AG20443 (cell line): ENCODE measurements around the gene KIF1A.
"Not testable (repeated sequence)": the region's sequence is repeated elsewhere in the genome, so short reads cannot be mapped to it uniquely, and the experiment has no call there.

Source experiments
- DNase-seq: peaks from one replicate; pipeline ENCODE4 v3.0.0; 2012; ENCODE audit warnings: low spot score, mixed read lengths

Gene KIF1A

DNA sequence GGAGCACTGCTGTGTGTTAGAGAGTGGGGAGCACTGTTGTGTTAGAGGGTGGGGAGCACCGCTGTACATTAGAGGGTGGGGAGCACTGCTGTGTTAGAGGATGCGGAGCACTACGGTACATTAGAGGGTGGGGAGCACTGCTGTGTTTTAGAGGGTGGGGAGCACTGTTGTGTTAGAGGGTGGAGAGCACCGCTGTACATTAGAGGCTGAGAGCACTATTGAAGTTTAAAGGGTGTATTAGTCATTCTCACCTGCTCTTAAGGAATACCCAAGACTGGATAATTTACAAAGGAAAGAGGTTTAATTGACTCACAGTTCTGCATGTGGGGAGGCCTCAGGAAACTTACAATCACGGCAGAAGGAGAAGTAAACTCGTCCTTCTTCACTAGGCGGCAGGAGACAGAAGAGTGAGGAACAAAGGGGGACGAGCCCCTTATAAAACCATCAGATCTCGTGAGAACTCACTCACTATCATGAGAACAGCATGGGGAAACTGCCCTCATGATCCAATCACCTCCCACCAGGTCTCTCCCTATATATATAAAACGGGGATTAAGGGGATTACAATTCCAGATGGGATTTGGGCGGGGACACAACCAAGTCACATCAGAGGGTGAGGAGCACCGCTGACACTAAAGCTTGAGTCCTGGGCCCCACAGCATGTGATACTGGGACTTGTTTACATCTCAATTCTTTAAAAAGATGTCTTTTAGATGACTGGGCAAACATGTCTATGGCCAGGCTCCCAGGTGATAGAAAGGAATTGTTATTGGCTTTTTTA lies 29.1 kb upstream of the KIF1A start:
- no peak for DNase-seq

DNA sequence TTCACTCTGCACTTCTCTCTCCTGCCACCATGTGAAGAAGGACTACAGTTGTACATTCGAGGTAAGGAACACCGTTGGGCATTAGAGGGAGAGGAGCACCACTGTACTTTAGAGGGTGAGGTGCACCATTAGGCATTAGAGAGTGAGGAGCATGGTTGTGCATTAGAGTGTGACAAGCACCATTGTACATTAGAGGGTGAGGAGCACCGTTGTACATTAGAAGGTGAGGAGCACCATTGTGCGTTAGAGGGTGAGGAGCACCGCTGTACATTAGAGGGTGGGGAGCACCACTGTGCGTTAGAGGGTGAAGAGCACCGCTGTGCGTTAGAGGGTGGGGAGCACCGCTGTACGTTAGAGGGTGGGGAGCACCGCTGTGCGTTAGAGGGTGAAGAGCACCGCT lies 27.8 kb upstream of the KIF1A start:
- DNase-seq, result no peak

DNA sequence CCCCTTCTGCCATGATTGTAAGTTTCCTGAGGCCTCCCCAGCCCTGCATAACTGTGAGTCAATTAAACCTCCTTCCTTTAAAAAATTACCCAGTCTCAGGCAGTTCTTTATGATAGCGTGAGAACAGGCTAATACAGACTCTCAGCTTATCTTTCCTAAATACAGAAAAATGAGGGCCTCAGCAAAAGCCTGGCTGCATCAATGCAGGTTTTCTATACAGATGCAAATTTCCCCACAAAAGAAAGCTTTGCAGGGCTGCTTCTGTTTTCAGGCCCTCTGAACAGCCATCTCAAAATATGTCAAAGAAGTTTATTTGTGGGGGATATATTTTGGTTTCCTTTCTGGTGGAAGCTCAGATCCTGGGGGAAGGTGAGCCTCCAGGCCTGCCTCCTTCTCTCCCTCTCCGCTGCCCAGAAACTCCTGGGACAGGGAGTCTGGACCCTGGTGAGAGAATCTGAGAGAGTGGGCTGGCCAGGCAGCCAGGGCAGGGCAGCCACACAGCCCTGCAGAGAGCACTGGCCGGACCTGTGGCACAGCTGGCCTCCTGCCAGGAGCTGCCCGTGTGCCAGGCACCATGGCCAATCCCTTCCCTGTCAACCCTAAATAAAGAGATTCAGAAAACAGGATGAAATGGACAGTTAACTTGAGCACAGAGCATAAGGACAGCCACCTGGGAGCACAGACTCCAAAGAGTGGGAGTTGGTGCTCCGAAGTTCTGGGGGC lies 27.0 kb upstream of the KIF1A start:
- DNase-seq, result no peak

DNA sequence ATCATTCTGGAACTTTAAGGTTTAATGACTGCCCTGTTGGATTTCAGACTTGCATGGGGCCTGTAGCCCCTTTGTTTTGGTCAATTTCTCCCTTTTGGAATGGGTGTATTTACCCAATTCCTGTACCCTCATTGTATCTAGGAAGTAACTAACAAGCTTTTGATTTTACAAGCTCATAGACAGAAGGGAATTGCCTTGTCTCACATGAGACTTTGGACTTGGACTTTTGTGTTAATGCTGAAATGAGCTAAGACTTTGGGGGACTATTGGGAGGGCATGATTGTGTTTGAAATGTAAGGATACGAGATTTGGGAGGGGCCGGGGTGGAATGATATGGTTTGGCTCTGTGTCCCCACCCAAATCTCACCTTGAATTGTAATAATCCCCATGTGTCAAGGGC lies 26.3 kb upstream of the KIF1A start:
- DNase-seq, result not testable (repeated sequence)

DNA sequence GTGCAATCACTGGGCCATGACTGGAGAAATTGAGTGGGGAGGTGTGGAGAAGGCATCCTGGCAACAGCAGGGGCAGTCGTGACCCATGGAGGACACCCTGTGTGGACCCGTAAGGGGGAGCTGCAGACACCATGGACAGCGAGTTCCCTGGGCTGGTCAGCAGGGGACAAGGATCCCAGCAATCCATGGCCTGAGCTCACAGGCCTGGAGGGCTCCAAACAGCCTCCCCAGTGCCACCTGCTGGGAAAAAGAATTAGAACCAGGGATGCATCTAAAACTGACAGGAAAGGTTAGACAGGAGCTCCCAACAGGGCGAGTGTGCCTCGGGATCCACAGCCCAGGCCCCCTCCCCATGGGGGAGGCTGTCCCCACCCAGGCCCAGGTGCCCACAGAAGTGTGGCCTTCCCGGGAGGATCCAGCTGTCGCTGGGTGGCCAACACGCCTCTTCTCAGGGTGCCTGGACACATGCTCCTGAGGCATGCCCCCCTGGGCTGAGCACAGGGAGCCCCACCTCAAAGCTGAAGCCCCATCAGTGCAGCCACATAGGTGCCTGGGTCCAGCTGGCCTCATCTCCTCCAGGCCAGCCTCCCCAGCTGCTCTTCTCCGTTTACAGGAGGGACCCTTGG lies 20.5 kb upstream of the KIF1A start:
- DNase-seq, result peak; percentile 92

DNA sequence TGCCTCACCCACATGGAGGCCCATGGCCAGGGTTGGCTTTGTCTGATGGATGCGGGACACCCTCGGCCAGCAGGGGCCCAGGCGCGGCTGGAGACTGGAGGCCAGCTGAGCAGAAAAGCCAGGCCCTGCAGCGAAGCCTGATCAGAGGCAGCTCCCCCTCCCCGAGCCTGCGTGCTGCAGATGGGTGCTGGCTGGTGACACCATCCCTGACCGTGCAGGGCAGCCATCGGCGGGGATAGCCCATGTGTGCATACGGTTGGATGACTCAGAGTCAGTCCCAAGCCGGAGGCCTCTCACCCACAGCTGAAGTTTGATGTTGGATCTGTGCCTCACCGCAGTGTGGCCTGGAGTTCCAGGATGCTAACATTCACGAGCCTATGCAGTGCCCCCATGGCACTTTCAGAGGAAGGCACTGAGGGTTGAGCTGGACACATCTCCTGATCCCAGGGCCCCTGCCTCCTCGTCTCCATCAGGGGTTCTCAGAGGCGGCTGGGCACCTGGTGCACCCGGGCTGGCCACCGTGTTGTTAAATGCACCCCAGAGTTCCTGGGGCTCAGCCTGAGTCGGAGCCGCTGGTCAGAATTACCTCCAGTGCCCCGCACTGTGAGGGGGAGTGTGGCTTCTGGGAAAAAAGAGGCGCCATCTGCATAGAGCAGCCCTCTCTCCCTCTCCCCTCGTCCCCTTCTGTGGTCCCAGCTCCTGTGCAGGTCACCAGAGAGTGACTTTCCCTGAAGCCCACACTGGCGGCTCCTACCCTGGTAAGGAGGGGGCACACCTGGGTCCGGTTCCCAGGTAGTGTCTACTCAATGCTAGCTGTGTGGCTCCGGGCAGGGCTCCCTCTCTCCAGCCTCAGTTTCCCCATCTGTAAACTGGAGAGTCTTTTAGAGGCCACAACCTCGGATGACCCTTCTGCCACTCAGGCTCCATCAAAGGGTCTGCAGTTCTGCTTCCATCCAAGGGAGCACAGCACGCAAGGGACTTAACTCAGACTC lies 19.4 kb upstream of the KIF1A start:
- DNase-seq, result no peak

DNA sequence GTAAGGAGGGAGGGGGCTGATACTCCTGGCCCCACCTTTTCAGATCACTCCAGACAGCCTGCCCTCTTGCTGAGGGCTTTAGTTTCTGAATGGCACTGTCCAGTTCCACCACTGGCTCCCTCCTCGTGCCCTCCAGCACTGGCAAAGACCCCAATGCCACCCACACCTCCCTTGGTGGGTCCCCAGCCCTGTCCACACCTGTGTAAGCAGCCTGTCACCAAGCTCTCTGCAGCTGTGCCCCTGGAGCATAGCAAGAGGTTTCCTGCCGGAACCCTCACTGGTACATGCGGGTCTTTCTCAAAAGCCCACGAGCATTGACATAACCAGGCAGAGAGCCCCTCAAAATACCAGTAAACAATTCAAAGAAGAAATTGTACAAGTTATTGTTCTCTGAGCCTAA lies 17.6 kb upstream of the KIF1A start:
- DNase-seq, result no peak

DNA sequence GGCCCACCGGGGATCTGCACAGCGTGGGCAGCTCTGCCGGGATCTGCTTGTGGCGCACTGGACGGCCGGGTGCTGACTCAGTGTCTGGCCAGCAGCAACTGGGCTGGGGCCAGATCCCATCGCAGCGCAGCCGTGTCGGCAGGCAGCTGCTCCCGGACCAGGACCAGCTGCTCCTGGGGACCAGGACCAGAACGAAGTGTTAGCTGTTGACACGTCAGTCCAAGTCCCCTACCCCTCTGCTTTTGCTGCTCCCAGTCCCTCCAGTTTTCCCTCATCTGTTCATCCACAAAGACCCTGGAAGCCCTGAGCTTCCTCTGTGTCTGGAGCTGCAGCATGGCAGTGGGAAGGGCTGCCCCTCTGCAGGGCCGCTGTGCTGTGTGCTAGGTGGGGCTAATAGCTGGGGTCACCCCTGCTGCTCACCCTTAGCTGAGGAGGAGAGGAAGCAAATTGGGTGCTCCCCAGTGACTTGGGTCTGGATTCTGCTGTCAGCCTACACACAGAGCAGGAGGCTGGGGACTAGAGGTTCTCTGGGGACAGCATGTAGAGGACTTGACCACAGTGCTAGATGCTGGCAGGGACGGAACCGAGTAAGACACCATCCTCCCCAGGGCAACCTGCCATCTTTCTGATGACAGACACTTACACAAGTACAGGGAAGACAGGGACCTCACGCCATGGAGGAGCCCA lies 16.9 kb upstream of the KIF1A start:
- DNase-seq, result peak; percentile 93

DNA sequence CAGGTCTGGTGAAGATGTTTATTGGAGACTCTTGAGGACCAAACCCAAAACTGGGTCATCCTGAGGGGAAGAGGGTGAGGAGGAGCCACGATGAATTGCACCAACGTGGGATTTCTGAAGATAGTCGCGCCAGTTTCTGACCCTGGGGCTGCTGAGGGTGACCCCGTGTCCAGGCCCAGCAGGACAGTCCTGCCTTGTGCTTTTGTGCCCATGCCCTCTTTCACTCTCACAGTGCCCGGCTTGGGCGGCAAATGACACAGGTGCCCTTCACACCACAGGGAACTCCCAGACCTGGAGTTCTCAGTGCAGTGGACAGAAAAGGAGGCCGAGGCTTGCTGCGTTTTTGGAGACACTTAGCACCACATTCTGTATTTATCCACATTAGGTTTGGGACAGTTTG lies 15.5 kb upstream of the KIF1A start:
- DNase-seq, result no peak

DNA sequence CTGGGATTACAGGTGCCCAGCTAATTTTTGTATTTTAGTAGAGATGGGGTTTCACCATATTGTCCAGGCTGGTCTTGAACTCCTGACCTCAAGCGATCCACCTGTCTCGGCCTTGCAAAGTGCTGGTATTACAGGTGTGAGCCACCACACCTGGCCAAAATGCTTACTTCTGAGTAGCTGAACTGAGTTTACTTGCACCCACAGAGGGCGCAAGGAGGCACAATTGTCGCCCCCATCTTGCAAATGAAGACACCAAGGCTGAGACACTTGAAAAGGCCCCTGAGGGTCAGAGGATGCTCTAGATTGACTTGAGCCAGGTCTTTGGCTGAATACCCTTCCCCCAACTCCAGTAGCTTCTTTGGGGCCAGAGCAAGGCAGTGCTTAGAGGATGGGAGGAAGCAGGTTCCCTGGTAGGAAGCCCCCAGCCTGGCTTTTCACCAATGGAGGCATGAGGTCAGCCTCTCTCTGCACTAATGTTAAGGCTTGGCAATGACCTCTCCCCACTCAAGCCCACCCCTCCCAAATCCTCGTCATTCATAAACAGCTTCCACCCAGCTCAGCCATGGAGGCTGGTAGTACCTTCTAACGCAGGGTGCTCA lies 14.5 kb upstream of the KIF1A start:
- no peak for DNase-seq

DNA sequence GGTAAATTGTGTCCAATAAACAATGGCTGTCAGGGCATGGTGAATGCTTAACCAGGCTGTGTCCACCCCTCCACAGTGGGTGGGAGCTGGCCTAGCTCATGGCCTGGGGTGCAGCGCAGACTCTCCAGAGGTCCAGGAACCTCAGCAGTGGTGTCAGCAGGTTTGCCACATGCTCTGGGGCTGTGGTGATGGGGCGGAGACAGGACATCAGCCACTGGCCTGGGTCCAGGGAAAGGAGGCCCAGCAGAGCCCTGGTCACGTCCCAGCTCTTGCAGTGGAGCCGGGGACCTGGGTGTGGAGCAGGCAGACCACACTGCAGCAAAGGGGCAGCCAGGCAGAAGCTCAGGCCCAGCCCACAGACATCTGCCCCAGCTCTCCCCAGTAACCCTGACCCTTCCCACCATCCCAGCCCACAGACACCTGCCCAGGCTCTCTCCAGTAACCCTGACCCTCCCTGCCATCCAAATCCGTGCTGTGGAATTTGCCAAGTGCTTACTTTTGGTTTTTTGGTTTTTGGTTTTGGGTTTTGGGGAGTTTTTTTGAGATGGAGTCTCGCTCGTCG lies 13.8 kb upstream of the KIF1A start:
- DNase-seq, result no peak

DNA sequence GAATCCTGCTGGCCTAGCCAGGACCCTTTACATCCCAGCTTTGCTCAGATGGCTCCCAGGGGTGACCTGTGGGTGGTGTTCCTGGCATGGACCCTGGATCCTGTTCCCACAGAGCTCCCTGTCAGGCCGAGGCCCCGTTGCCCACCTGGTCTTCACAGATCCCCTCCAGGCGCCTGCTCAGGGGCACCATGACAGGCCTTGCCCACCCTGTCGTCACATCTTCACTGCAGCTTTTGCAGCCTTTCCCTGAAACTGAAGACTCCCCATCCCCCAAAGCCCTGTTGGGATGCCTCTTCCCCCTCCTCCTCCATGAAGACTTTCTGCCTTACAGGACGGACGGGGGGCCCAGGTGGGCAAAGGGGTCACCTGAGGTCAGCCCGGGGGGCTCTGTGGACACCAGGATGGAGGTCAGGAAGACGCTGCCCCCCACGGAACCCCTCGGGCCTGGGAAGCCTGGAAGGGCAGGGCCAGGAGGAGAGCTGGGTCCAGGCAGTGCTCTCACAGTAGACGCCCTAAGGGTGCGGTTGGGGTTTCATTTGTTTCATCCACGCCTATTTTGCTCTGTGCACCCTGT lies 13.0 kb upstream of the KIF1A start:
- no peak for DNase-seq

DNA sequence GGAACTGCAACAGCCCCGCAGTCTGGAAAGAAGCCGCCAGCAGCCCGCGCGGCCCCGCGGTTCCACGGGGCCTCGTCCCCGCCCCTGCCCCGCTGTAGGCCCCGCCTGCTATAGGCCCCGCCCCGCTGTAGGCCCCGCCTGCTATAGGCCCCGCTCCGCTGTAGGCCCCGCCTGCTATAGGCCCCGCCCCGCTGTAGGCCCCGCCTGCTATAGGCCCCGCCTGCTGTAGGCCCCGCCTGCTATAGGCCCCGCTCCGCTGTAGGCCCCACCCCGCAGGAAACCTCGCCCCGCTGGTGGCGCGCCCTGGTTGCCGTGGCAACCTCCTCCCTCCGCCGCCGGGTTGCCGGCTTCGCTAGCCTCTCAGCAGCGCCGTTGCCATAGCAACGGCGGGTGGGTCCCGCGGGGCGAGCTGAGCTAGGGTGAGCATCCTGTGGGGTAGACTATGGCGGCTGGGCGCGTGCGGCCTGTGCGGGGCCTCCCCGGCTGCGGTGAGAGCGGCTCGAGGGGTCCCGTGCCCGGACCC lies 12.2 kb upstream of the KIF1A start:
- peak; percentile 91 for DNase-seq

DNA sequence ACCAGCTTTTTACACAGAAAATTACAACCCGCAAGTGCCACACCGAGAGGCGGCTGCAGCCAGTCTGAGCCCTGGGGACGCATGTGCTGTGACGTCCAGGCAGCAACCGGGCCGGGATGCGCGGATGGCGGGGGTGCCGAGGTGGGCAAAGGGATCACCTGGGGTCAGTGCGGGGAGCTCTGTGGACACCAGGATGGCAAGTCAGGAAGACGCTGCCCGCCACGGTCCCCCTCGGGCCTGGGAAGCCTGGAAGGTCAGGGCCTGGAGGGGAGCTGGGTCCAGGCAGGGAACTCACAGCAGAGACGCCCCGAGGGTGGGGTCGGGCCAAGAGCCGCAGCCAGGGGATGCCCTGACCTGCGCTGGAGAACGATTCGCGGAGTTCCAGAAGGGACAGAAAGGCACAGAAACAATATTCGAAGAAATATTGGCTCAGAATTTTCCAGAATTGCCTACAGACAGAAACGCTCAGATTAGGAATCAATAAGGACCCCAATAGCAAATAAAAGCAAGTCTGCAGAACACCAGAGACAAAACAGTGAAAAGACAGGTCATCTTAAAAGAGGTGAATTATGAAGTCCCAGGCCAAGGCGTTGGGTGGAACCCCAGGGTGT lies 11.7 kb upstream of the KIF1A start:
- no peak for DNase-seq

DNA sequence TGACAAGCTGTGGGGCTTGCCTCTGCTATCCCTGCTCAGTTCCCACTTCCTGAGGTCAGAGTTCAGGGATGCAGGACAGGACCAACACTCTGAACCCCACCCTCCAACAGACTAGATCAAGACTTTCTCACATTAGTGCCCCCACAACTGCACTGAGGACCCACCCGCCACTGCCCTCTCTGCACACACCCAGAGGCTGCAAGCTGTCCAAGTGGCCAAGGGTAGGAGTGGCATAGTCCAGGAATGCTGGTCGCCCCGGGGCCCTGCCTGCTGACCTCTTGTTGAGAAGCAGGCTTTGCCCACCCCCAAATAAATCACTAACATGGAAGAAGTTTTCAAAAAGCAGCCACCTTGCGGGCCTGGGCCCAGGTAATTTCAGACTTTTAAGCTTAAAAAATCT lies 5.5 kb upstream of the KIF1A start:
- DNase-seq, result peak; percentile 4

DNA sequence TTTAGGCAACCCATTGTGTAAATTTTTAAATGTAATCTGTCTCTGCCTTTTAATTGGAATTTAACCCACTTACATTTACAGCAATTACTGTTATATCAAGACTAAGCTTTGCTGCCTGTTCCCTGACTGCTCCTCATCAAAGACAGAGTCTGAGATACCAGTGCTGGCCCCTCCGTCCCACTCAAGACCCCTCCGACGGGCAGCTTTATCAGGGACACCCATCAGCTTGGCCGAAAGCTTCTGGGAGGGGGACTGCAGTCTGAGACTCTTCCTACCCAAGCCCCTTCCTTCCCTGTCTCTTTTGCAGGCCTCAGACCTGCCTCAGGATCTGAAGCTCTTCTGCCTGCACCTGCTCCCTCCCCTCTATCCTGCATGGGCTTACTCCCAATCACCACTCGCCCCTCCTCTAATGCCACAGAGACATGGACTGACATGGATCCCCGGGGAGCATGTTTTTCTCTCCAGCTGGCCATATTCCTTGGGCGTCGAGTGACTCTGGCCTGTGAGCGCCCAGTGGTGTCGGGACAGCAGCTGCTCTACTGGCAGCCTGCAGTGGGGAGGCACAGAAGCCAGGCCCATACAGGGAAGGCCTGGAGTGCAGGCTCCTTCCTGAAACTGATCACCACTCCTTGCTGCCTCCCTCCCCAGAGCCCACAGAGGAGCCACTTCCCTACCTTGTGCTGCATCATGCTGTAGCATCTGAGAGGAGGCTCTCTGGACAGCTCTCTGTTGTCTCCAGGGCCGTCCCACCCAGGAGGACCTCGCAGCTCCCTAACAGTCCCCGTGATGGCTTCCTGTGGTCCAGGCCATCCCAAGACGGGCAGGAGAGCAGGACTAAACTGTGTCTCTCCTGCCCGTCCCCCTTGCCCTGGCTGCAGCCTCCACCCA lies 3.7 kb upstream of the KIF1A start:
- DNase-seq, result peak; percentile 9

DNA sequence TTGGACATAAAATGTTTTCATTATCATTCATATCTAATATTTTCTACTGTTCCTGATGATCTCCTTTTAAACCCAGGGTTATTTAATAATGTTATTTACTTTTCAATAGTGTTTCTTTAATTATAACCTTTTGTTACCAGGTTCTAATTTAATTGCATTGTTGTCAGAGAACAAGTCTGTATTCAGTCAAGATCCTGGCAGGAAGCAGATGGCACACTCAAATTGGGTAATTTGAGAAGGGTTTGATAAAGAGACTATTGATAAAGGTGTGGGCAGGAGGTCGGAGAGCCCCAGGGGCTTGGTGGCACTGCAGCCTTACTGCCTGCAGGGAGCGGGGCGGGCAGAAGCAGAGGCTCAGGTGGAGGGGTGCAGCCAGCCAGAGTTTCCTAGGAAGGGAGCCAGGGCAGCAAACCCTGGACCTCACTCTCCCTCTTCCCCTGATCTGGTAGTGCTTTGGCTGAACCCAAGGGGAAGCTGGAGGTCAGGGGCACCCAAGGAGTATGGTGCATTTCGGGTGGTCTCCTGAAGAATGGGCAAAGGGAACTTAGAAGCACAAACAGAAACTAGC lies 2.3 kb upstream of the KIF1A start:
- DNase-seq, result peak; percentile 3

DNA sequence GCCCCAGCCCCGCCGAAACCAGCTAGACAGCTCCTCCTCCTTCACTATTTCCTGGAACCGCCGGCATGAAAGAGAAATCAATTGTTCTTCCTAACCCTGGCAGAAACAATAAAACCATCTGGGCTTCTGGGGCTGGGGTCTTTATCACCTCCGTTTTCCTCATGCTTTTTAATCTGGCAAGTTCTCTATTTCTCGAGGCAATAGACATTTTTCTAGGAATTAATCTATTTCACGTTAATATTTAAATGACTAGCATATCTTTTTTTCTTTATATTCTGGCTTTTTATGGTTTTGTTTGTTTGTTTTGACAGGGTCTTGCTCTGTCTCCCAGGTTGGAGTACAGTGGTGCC lies 1.4 kb upstream of the KIF1A start:
- no peak for DNase-seq
